ENCODE data around the gene TSSK6. TPM values are rescaled to one million over a fixed set of nuclear protein-coding genes. Genes with fewer than 3 reads are reported as not detected.
"Not testable (repeated sequence)": the region's sequence is repeated elsewhere in the genome, so short reads cannot be mapped to it uniquely, and the experiment has no call there.

TSSK6 gene
- total RNA-seq, 4 donors from 2014 or later, result 1.9 to 3.8 (median 3.0) TPM

DNA sequence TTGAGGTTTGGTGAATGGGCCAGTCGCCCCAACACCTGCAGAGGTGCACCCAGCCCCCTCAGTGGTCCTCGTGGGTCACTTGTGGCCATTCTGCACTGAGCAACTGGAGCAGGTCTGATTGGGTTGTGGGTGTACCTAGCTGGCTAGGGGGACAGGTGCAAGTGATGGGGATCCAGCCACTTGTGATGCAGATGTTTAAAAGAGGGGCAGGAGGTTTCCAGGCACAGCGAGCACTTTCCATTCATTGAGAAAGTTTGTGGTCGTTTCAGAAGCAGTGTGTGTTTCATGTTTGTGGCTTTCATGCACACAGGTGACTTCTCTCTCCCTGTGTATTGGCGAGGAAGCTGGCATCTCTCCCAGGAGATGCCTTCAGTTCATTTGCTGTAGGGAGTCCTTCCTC is 34.7 kb downstream of the TSSK6 start:
- DNase-seq (ENCODE audit: low spot score in 2 of 2), result peak in 1 of 2 donors; percentile 56
- H3K27me3 ChIP-seq, result no peaks in the 10 kb centered on the region
- 78% methylated on average over 5 of the region's 5 CpGs for WGBS
- H3K36me3 ChIP-seq, result peaks cover 25% of the 10 kb centered on the region
- peaks cover 23% of the 10 kb centered on the region for H3K4me1 ChIP-seq
- no peak overlapping the region for H3K4me3 ChIP-seq
- H3K27ac ChIP-seq, result no peak overlapping the region
- TF ChIP-seq EP300 (IDR thresholded peaks at IDR 0.05) (no peak), POLR2A (IDR thresholded peaks at IDR 0.05) (no peak), POLR2AphosphoS5 (IDR thresholded peaks at IDR 0.05) (no peak)
- TF ChIP-seq, protein P1, sequence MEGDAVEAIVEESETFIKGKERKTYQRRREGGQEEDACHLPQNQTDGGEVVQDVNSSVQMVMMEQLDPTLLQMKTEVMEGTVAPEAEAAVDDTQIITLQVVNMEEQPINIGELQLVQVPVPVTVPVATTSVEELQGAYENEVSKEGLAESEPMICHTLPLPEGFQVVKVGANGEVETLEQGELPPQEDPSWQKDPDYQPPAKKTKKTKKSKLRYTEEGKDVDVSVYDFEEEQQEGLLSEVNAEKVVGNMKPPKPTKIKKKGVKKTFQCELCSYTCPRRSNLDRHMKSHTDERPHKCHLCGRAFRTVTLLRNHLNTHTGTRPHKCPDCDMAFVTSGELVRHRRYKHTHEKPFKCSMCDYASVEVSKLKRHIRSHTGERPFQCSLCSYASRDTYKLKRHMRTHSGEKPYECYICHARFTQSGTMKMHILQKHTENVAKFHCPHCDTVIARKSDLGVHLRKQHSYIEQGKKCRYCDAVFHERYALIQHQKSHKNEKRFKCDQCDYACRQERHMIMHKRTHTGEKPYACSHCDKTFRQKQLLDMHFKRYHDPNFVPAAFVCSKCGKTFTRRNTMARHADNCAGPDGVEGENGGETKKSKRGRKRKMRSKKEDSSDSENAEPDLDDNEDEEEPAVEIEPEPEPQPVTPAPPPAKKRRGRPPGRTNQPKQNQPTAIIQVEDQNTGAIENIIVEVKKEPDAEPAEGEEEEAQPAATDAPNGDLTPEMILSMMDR (IDR thresholded peaks at IDR 0.05), result no peak
- no peaks in the 10 kb centered on the region for H3K9me3 ChIP-seq

DNA sequence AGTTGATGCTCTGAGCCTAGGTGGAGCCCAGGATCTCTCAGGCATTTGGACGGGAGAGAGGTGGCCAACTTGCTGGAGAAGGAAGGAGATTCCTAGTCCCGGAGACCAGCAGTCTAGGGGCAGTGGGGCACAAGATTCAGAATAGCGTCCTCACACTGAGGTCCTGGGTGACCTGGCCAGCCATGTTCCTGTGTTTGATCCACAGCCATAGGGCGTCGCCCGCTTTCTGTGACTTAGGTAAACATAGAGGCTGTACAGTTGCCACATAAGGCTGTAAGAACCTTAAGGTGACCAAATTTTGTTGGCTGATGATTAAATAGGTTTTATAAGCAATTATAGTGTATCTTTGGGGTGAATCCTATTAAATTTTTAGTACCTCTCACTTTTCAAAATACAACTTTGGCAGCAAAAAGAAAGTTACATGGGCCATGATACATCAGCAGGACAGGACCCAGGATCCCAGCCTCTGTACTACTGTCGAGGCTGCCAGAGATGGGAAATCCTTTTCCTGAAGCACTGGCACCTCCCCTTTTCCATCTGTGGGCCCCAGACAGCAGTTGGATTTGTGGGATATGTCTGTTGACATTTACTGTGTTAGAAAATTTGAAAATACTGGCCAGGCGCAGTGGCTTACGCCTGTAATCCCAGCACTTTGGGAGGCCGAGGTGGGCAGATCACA is 37.5 kb downstream of the TSSK6 start:
- Histone ChIP-seq H3K4me1 (peaks cover 33% of the 10 kb centered on the region), H3K9me3 (no peaks in the 10 kb centered on the region), H3K36me3 (peaks cover 34% of the 10 kb centered on the region), H3K4me3 (no peak overlapping the region), H3K27ac (no peak overlapping the region), H3K27me3 (no peaks in the 10 kb centered on the region)
- peak in 1 of 2 donors; percentile 61 for DNase-seq (ENCODE audit: low spot score in 2 of 2)
- 87% methylated on average over 10 of the region's 10 CpGs for WGBS
- TF ChIP-seq, protein P1 (IDR thresholded peaks at IDR 0.05), result no peak
- TF ChIP-seq POLR2A (IDR thresholded peaks at IDR 0.05), result no peak

DNA sequence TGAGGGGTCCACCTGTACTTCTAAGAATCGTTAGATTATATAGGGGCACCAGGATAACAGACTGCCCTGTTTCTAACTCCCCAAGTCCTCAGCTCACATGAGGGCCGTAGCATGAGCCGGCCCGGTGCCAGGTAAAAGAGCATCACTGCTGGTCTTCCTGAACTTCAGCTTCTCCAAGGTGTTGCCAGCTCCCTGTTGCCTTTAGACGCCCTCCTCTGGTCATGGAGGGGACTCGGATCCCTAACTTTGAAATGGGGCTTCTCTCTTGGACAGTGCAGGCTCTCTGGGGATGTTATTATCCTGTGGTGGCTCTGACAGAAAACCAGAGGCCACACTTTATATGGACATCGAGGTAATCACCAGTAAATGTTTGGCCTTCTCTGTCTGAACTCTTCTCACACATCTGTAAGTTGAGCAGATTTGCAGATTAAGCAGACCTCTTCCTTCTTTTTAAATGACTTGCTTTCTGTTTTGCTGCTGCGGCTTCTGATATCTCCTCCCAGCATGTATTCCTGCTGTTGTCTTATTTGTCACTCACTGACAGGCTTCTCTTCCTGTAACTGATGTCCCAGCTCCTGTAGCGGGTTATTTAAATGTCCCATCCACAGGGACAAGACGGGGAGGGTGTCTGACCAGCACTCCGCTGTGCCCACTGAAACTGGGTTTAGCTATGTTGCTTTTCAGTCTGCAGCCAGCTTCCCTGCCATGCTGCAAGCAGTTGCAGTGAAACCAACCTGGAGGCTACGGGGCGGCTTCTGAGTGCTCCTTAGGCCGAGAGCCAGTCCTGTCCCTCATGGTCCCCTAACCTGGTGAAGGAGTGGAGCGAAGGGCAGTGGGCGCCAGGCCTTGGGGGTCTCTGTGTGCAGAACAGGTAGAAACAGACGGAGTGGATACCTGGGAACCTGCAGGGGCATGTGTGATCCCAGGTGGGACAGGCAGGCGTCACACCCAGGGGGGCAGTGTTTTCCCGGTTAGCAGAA is 39.2 kb downstream of the TSSK6 start:
- WGBS, result 73% methylated on average over 16 of the region's 19 CpGs
- Histone ChIP-seq H3K4me3 (no peak overlapping the region), H3K27ac (no peak overlapping the region), H3K9me3 (no peaks in the 10 kb centered on the region), H3K27me3 (no peaks in the 10 kb centered on the region), H3K36me3 (peaks cover 31% of the 10 kb centered on the region), H3K4me1 (peaks cover 37% of the 10 kb centered on the region)
- no peak for TF ChIP-seq POLR2AphosphoS5 (IDR thresholded peaks at IDR 0.05)
- no peak for TF ChIP-seq EP300 (IDR thresholded peaks at IDR 0.05)
- TF ChIP-seq POLR2A (IDR thresholded peaks at IDR 0.05), result no peak
- TF ChIP-seq, protein P1 (IDR thresholded peaks at IDR 0.05), result no peak
- peak in 1 of 2 donors; percentile 64 for DNase-seq (ENCODE audit: low spot score in 2 of 2)

DNA sequence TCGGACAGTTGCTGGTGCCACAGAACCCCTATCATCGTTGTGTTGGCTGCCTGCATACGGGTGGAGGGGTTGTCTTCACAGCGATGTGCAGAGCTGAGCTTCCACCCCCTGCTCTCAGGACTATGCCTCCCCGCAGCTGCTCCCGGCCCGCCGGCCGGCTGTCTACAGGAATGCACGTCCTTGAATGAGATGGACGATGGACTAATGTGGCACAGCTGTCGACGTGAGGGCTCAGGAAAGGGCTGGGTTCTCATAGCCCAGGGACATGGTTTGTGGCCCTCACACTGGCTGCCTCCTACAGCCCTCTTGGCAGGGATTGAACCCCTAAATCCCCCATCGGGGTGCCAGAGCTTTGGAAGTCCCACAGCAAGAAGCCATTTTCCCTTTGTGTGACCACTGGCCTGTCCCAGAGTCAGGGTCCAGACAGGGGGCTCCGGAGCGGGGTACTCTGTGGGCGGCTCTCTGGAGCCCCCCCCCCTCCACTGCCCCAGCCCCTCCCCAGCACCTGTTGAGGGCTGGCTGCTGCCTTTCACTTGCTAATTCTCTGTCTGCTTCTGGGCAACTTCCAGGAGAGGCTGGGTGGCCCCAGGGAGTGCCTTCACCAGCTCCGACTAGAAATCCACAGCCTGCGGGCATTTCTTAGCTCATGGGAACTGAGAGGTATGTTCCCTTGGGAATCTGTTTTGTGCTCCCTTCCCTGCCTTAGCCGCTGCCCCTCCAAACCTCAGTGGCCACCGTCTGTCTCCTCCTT is 40.2 kb downstream of the TSSK6 start:
- Histone ChIP-seq H3K4me1 (peaks cover 37% of the 10 kb centered on the region), H3K36me3 (peaks cover 27% of the 10 kb centered on the region), H3K9me3 (no peaks in the 10 kb centered on the region), H3K4me3 (no peak overlapping the region), H3K27ac (no peak overlapping the region), H3K27me3 (no peaks in the 10 kb centered on the region)
- 78% methylated on average over 10 of the region's 21 CpGs for WGBS
- TF ChIP-seq POLR2A (IDR thresholded peaks at IDR 0.05) (no peak), EP300 (IDR thresholded peaks at IDR 0.05) (no peak), POLR2AphosphoS5 (IDR thresholded peaks at IDR 0.05) (no peak)
- TF ChIP-seq, protein P1 (IDR thresholded peaks at IDR 0.05), result no peak
- DNase-seq (ENCODE audit: low spot score in 2 of 2), result peak in 1 of 2 donors; percentile 51

DNA sequence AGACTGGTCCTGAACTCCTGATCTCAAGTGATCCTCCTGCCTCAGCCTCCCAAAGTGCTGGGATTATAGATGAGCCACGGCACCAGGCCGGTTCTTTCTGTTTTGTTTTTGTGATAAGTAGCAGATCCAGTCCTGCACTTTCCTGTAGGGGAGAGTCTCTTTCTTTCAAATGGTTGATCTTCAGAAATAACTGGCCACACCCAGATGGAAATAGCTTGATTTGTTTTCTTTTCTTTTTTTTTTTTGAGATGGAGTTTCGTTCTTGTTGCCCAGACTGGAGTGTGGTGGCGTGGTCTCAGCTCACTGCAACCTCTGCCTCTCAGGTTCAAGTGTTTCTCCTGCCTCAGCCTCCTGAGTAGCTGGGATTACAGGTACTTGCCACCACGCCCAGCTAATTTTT is 43.2 kb downstream of the TSSK6 start:
- Histone ChIP-seq H3K9me3 (peaks cover 17% of the 10 kb centered on the region), H3K36me3 (peaks cover 33% of the 10 kb centered on the region), H3K4me1 (peaks cover 28% of the 10 kb centered on the region)
- H3K4me3 ChIP-seq; H3K27ac ChIP-seq; H3K27me3 ChIP-seq; DNase-seq (ENCODE audit: low spot score in 2 of 2): not testable (repeated sequence)
- 59% methylated on average over 5 of the region's 5 CpGs for WGBS
